Endodermal cell (in vitro differentiated cells): ENCODE measurements around the gene LTBP2. TPM values are rescaled to one million over a fixed set of nuclear protein-coding genes. Genes with fewer than 3 reads are reported as not detected.

Experiments
- DNase-seq: peaks from one replicate; pipeline ENCODE4 v3.0.0-alpha.2; 2017
- H3K27ac ChIP-seq: 2 replicates; pipeline ENCODE4 v1.5.1; 2013; ENCODE audit warnings: mild to moderate bottlenecking, low read depth, low read length, moderate library complexity
- H3K27me3 ChIP-seq: 2 replicates; pipeline ENCODE4 v1.6.1; 2013; ENCODE audit warnings: mild to moderate bottlenecking, low read length, moderate library complexity; ENCODE audit not compliant: insufficient read depth, control insufficient read depth, poor library complexity, severe bottlenecking
- H3K36me3 ChIP-seq: 2 replicates; pipeline ENCODE4 v1.7.0; 2013; ENCODE audit warnings: mild to moderate bottlenecking, low read length, moderate library complexity; ENCODE audit not compliant: control insufficient read depth, insufficient read depth
- H3K4me1 ChIP-seq: one replicate; pipeline ENCODE4 v1.7.0; 2013; ENCODE audit warnings: low read length; ENCODE audit not compliant: control insufficient read depth, insufficient read depth
- H3K4me3 ChIP-seq: 2 replicates; pipeline ENCODE4 v1.5.1; 2013; ENCODE audit warnings: mild to moderate bottlenecking, low read length, moderate library complexity
- H3K9ac ChIP-seq: 2 replicates; pipeline ENCODE4 v1.6.1; 2013; ENCODE audit warnings: mild to moderate bottlenecking, low read length, moderate library complexity; ENCODE audit not compliant: poor library complexity, severe bottlenecking; ENCODE audit errors: extremely low read depth
- H3K9me3 ChIP-seq: 2 replicates; pipeline ENCODE4 v1.6.1; 2013; ENCODE audit warnings: mild to moderate bottlenecking, low read length, moderate library complexity; ENCODE audit not compliant: control insufficient read depth
- H3K27ac Mint-ChIP-seq: 2 replicates; pipeline ENCODE4 v1.8.0; 2020; ENCODE audit warnings: mixed read lengths
- H3K27me3 Mint-ChIP-seq: 2 replicates; pipeline ENCODE4 v1.8.0; 2021; ENCODE audit warnings: mild to moderate bottlenecking, mixed read lengths; ENCODE audit not compliant: insufficient read depth
- H3K36me3 Mint-ChIP-seq: 2 replicates; pipeline ENCODE4 v1.8.0; 2020; ENCODE audit warnings: low read depth, mixed read lengths
- H3K4me1 Mint-ChIP-seq: 2 replicates; pipeline ENCODE4 v1.8.0; 2020; ENCODE audit warnings: mixed read lengths
- H3K4me3 Mint-ChIP-seq: 2 replicates; pipeline ENCODE4 v1.8.0; 2020; ENCODE audit warnings: mild to moderate bottlenecking, moderate library complexity, mixed read lengths
- H3K9me3 Mint-ChIP-seq: 2 replicates; pipeline ENCODE4 v1.8.0; 2020; ENCODE audit warnings: mild to moderate bottlenecking, mixed read lengths
- CTCF ChIP-seq: fragments of 200-600 bp; sonication (generic); conservative IDR thresholded peaks from 2 replicates; pipeline ENCODE4 v1.5.0; 2021; ENCODE audit warnings: antibody characterized with exemption, mild to moderate bottlenecking
- WGBS, 2 experiments: methylation state at CpG; one replicate each; pipeline versions ENCODE4 v1.1.5 to v1.1.7; 2013; ENCODE audit warnings: missing lambda C conversion rate in 2 of 2, mixed read lengths in 1 of 2; ENCODE audit not compliant: insufficient coverage in 1 of 2, insufficient read length in 1 of 2; 5-methylcytosine and 5-hydroxymethylcytosine counted together
- total RNA-seq, 2 donors: library from RNA; stranded (reverse); fragmentation: NEBNext Ultra II Directional in 1 of 2; extraction: Animal tissue kit (Norgen Biotek cat#: 25700) in 1 of 2; gene quantifications; 2 replicates in 1 of 2; 3 replicates in 1 of 2; pipeline ENCODE4 v1.2.1, GENCODE V29; 2021

Gene LTBP2
- total RNA-seq, 2 donors from 2014 or later: 1.7 to 2.9 TPM

GRCh38 chr14:74596741-74597450, 15.1 kb downstream of the LTBP2 start:
- Histone ChIP-seq H3K9me3 (no peaks in the 10 kb centered on the region), H3K36me3 (no peaks in the 10 kb centered on the region), H3K4me1 (no peaks in the 10 kb centered on the region), H3K27me3 (no peaks in the 10 kb centered on the region), H3K27ac (no peak overlapping the region), H3K4me3 (no peak overlapping the region), H3K9ac (no peak overlapping the region)
- TF ChIP-seq CTCF: no peak
- 91 to 96% methylated on average over 9 to 12 of the region's 12 CpGs for WGBS, 2 experiments
- Mint-ChIP-seq H3K36me3 (no peaks in the 10 kb centered on the region), H3K9me3 (no peaks in the 10 kb centered on the region), H3K27ac (no peak overlapping the region), H3K27me3 (no peaks in the 10 kb centered on the region), H3K4me1 (no peaks in the 10 kb centered on the region), H3K4me3 (no peak overlapping the region)
- DNase-seq: no peak

GRCh38 chr14:74595006-74595735, 16.9 kb downstream of the LTBP2 start:
- no peak for TF ChIP-seq CTCF
- DNase-seq: no peak
- Mint-ChIP-seq H3K4me1 (no peaks in the 10 kb centered on the region), H3K9me3 (no peaks in the 10 kb centered on the region), H3K36me3 (no peaks in the 10 kb centered on the region), H3K4me3 (no peak overlapping the region), H3K27me3 (no peaks in the 10 kb centered on the region), H3K27ac (no peak overlapping the region)
- H3K4me3 ChIP-seq: no peak overlapping the region
- H3K4me1 ChIP-seq: no peaks in the 10 kb centered on the region
- no peaks in the 10 kb centered on the region for H3K9me3 ChIP-seq
- H3K9ac ChIP-seq: no peak overlapping the region
- H3K27me3 ChIP-seq: no peaks in the 10 kb centered on the region
- H3K36me3 ChIP-seq: no peaks in the 10 kb centered on the region
- H3K27ac ChIP-seq: no peak overlapping the region
- WGBS, 2 experiments: 85 to 89% methylated on average over 5 to 15 of the region's 15 CpGs

GRCh38 chr14:74594606-74595005, 17.4 kb downstream of the LTBP2 start:
- no peaks in the 10 kb centered on the region for H3K27me3 ChIP-seq
- no peak for DNase-seq
- no peak for TF ChIP-seq CTCF
- Mint-ChIP-seq H3K4me1 (no peaks in the 10 kb centered on the region), H3K36me3 (no peaks in the 10 kb centered on the region), H3K27ac (no peak overlapping the region), H3K9me3 (no peaks in the 10 kb centered on the region), H3K4me3 (no peak overlapping the region), H3K27me3 (no peaks in the 10 kb centered on the region)
- H3K9me3 ChIP-seq: no peaks in the 10 kb centered on the region
- no peak overlapping the region for H3K4me3 ChIP-seq
- no peaks in the 10 kb centered on the region for H3K36me3 ChIP-seq
- no peaks in the 10 kb centered on the region for H3K4me1 ChIP-seq
- no peak overlapping the region for H3K27ac ChIP-seq
- 90 to 94% methylated on average over 2 to 5 of the region's 5 CpGs for WGBS, 2 experiments
- H3K9ac ChIP-seq: no peak overlapping the region
